SIG-M5 treated with dmso at 0.1 percent for 504 hours (cell line): ENCODE measurements around the gene SARS1.

Source experiments
- DNase-seq: peaks from one replicate; lab custom pipeline; 2025; ENCODE audit not compliant: unreplicated experiment; lab: John Stamatoyannopoulos, UW

The SARS1 gene

DNA sequence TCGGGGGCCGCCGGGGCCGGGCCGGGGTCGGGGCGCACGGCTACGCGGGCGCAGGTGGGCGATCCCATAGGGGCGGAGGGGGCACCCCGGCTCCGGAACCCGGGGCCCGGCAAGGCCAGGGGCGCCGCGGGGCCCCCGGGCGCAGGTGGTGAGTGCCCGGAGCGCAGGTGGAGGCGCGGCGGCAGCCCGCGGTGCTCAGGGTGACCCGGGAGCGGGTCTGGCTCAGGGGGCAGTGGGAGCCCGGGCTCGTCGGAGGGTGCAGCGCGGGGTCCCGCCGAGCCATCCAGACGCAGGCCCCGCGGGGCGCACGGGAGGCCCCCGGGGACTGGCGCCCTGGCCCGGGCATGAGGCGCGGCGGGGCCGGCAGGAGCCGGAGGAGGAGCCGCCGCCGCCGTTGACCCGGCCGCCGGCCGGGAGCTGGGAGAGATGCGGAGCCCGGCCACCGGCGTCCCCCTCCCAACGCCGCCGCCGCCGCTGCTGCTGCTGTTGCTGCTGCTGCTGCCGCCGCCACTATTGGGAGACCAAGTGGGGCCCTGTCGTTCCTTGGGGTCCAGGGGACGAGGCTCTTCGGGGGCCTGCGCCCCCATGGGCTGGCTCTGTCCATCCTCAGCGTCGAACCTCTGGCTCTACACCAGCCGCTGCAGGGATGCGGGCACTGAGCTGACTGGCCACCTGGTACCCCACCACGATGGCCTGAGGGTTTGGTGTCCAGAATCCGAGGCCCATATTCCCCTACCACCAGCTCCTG is 36.1 kb downstream of the SARS1 start:
- no peak for DNase-seq

- DNase-seq, result no peak
These were observed 36.9 kb downstream of the SARS1 start for GRCh38 chr1:109250454-109251276.

- no peak for DNase-seq
These were observed 37.8 kb downstream of the SARS1 start for GRCh38 chr1:109251277-109252166.

DNA sequence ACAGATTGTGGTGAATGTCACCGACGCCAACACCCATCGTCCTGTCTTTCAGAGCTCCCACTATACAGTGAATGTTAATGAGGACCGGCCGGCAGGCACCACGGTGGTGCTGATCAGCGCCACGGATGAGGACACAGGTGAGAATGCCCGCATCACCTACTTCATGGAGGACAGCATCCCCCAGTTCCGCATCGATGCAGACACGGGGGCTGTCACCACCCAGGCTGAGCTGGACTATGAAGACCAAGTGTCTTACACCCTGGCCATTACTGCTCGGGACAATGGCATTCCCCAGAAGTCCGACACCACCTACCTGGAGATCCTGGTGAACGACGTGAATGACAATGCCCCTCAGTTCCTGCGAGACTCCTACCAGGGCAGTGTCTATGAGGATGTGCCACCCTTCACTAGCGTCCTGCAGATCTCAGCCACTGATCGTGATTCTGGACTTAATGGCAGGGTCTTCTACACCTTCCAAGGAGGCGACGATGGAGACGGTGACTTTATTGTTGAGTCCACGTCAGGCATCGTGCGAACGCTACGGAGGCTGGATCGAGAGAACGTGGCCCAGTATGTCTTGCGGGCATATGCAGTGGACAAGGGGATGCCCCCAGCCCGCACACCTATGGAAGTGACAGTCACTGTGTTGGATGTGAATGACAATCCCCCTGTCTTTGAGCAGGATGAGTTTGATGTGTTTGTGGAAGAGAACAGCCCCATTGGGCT is 38.6 kb downstream of the SARS1 start:
- no peak for DNase-seq

DNA sequence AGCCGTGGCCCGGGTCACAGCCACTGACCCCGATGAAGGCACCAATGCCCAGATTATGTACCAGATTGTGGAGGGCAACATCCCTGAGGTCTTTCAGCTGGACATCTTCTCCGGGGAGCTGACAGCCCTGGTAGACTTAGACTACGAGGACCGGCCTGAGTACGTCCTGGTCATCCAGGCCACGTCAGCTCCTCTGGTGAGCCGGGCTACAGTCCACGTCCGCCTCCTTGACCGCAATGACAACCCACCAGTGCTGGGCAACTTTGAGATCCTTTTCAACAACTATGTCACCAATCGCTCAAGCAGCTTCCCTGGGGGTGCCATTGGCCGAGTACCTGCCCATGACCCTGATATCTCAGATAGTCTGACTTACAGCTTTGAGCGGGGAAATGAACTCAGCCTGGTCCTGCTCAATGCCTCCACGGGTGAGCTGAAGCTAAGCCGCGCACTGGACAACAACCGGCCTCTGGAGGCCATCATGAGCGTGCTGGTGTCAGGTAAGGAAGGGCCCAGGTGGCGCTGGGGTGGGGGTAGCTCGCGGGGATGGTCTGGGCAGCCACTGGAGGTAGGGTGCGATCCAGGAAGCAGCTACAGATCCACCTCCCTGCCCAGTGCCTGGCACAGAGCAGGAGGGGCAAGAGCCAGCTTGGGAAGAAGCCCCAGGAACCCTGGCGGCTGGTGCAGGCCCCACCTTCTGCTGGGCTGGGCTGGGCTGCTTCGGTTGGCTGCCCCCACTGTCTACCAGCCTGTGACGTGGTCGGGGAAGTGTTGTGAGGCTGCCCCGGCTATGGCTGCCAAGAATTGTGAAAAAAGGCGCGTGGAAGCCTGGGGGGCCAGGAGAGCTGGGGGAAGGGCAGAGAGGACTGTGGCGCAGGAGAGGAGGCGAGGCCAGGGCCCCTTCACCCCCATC is 39.4 kb downstream of the SARS1 start:
- DNase-seq, result no peak

GRCh38 chr1:109253803-109254620 is 40.3 kb downstream of the SARS1 start:
- no peak for DNase-seq

- DNase-seq, result no peak
These were observed 40.9 kb downstream of the SARS1 start for GRCh38 chr1:109254621-109255096.

- DNase-seq, result no peak
These were observed 41.5 kb downstream of the SARS1 start for GRCh38 chr1:109255097-109255651.

DNA sequence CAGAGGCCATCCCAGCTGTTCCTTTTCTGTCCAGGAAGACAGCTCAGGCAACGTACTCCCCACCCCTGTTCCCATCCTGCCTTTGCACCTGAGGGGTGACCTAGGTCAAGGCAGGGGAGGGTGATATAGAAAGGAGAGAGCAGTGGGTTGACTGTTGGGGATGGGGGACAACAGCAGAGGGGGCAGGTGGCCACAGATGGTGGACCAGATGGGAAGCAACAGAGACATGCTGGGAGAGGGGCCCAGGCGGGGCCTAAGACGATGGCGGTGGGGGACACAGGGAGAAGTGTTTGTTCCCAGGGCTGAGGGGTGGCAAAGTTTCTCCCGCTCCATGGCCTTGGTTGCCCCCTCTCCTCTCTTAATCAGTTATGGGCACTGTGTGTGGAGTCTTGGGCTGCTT is 42.0 kb downstream of the SARS1 start:
- no peak for DNase-seq

DNA sequence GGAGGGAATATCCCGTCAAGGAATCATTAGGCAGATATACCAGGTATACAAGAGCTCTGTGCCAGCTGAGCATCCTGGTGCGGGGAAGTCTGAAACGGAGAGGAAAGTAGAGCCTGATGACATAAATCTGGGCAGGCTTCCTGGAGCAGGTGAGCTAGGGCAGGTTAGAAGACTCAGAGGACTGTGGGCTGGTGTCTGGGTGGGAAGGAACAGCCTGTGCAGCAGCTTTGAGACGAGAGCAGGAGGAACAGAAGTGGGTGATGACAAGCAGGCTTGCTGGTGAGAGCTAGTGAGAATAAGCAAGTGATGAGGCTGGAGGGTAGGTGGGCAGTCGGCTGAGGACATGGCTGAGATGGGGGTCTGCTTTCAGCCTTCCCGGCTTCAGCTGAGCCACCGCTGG is 42.4 kb downstream of the SARS1 start:
- DNase-seq, result no peak

DNA sequence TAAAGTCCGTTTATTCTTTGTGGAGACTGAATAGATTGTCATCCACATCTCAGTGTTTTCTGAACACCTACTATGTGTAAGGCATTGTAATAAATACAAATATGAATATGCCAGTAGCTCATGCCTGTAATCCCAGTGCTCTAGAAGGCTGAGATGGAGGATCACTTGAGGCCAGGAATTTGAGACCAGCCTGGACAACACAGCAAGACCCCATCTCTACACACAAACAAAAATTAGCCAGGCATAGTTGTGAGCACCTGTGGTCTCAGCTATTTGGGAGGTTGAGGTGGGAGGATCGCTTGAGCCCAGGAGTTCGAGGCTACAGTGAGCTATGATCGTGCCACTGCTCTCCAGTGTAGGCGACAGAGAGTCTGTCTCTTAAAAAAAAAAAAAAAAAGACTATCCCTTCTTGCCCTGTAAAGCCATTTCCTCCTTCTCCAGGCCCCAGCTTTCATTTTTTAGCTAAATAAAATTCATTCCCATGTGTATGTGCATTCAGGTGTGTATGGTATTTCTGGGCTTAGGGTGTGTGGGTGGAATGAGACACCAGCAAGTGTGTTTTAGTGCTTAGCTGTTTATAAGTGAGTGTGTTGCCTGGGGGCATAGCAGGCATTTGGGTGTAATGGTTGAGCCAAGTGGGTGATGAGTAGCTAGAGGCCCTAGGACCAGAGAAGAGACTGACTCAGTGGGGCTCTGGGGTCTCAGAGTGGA is 43.4 kb downstream of the SARS1 start:
- no peak for DNase-seq

DNA sequence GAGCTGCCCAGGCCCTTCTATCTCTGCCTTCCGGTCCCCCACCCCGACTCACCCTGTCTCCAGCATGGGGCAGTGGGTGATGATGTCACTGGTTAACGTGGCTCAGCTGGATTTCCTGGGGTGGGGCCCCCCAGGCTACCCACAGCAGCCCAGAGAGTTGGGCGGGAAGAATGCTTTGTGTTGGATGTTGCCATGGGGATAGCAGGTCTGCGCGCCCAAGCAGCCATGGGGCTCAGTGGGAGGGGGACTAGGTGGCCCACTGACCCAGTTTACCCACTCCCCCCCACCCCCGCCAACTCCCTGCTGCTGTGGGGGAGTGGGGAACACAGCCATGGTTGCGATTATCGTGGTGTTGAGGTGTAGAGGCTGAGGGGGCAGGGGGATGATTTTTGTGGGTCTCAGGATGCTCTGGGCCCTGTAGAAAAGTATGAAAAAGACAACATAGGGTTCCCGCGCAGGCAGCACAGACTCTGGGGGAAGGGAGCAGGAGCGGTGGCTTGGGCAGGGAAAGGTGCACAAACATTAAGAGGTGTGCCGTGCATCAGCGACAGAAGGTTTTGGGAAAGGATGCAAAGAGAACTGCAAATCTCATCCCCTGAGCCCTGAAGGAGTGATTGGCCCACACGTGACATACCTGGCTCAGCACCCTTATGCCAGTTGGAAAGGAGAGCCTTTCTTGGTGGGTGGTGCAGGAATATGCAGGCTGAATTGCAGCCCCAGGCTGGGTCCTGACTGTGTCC is 44.1 kb downstream of the SARS1 start:
- DNase-seq, result no peak

DNA sequence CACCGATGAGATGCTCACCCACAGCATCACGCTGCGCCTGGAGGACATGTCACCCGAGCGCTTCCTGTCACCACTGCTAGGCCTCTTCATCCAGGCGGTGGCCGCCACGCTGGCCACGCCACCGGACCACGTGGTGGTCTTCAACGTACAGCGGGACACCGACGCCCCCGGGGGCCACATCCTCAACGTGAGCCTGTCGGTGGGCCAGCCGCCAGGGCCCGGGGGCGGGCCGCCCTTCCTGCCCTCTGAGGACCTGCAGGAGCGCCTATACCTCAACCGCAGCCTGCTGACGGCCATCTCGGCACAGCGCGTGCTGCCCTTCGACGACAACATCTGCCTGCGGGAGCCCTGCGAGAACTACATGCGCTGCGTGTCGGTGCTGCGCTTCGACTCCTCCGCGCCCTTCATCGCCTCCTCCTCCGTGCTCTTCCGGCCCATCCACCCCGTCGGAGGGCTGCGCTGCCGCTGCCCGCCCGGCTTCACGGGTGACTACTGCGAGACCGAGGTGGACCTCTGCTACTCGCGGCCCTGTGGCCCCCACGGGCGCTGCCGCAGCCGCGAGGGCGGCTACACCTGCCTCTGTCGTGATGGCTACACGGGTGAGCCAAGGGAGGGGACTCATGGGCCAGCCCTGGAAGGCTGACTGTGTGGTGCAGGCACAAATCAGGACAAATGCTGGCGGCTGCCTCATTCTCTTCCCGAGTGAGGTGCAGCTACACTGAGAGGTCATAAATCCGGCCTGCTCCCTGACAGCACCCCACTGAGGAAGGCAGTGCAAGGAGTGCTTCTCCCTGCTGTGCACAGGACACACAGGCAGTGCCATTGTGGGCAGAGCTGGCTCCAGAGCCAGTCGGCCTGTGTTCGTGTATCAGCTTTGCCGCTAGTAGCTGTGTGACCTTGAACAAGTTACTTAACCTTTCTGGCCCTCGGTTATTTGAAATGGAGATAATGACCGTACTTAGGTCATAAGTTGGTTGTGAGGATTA is 45.1 kb downstream of the SARS1 start:
- no peak for DNase-seq

DNA sequence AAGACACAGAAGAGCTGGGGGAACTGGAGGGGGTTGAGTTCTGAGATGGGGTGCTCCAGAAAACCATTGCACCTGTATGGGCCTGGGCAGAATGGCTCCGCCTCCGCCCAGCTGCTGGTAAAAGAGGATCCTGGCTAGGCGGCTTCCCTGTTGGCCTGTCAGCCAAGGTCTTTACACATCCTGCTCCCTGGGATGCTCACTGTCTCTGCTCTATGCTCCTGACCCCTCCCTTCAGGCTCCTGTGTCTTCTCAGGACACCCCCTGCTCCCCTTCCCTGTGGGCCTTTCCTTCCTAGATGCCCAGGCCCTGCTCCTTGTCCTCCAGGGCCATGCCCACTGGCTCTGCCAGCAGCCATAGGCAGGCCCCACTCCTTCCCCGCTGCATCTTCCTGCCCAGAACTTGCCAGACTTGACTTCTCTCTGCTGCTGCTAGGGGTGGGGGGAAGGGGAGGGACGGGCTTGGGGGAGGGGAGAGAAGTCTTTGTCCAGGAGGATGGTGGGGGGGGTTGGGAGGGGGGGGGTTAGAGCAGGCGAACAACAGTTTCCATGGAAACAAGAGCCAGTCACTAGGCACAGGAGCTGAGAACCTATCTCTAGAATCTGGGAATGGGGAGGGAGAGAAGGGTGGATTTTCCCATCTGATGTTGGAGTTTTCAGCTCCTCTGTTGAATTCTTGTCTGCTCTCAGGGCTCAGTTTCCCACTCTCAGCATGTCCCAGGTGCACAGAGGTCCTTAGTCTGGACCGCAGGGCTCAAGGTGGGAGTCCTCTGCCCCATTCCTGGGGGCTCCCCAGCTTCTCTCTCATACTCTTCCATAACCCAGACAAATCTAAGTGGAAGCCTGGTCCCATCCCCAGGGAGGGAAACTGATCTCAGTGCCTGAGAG is 46.2 kb downstream of the SARS1 start:
- no peak for DNase-seq

DNA sequence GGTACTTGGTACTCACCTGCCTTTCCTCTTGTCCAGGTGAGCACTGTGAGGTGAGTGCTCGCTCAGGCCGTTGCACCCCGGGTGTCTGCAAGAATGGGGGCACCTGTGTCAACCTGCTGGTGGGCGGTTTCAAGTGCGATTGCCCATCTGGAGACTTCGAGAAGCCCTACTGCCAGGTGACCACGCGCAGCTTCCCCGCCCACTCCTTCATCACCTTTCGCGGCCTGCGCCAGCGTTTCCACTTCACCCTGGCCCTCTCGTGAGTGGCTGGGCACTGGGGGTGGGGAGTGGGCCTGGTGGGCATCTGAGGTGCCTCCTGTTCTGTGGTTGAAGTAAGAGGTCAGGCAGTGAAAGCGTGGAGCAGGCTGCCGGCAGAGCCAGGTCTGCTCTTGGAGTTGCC is 47.3 kb downstream of the SARS1 start:
- no peak for DNase-seq
